ENCODE data around the gene VWA2.
A peak's percentile ranks its signal among the peaks of the same experiment; 100 is the strongest.
"Not testable (repeated sequence)": the region's sequence is repeated elsewhere in the genome, so short reads cannot be mapped to it uniquely, and the experiment has no call there.

The VWA2 gene

DNA sequence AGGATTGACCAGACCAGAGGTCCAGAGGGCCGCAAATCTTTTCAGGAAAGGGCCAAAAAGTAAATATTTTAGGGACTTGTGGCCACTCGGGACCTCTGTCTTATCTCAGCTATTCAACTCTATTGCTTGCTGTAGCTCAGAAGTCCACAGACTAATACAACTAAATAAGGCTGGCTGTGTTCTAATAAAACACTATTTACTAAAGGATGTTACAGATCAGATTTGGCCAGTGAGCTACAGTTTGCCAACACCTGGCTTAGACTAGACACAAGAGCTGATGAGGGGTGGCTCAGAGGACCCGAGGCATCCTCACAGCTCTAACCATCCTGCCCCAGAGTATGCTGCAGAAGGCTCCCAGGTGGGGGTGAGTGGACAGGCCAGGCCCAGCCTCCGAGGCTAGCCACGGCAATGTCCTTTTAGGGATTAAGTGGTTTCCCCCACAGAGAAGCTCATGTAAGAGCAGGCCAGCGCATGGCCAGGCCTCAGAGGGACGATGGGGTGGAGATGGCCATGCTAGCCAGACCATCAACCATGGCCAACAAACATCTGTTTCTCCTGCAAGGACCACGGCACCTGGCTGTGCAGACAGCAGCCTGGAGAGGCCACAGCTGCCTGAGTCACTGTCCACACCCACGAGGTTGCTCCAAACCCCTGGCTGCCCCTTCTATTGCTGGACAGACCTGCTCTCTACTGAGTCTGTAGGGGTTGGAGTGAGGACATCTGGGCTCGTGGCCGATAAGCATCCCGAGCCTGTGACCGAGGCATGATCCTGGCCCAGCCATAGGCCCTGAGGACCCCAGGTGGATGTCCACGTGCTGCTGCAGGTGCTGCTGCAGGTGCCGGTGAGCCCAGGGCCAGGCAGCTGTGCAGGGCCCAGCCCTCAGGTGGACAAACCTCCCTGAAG lies 88.7 kb downstream of the VWA2 start:
- TF ChIP-seq, protein P1, sequence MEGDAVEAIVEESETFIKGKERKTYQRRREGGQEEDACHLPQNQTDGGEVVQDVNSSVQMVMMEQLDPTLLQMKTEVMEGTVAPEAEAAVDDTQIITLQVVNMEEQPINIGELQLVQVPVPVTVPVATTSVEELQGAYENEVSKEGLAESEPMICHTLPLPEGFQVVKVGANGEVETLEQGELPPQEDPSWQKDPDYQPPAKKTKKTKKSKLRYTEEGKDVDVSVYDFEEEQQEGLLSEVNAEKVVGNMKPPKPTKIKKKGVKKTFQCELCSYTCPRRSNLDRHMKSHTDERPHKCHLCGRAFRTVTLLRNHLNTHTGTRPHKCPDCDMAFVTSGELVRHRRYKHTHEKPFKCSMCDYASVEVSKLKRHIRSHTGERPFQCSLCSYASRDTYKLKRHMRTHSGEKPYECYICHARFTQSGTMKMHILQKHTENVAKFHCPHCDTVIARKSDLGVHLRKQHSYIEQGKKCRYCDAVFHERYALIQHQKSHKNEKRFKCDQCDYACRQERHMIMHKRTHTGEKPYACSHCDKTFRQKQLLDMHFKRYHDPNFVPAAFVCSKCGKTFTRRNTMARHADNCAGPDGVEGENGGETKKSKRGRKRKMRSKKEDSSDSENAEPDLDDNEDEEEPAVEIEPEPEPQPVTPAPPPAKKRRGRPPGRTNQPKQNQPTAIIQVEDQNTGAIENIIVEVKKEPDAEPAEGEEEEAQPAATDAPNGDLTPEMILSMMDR (conservative IDR thresholded peaks at IDR 0.05) = no peak
- no peak for TF ChIP-seq ZFX (IDR thresholded peaks at IDR 0.05)
- no peak overlapping the region; the same call in 1 of the 2 replicates for H3K27ac ChIP-seq

DNA sequence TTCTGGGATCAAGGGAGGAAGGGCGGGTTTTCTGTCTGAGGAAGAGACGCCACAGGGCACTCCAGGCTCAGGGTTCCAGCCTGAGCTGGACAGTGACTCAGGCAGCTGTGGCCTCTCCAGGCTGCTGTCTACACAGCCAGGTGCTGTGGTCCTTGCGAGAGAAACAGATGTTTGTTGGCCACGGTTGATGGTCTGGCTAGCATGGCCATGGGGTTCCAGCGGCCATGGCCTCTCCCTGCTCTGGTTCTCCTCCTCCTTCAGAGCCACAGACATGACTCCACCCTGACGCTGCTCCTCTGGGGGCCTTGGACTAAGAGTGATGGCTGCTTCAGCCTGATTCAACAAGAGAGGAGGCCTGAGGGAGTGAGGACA lies 89.4 kb downstream of the VWA2 start:
- no peak for TF ChIP-seq ZFX (IDR thresholded peaks at IDR 0.05)
- H3K27ac ChIP-seq = 0 out of 2 replicates have a peak overlapping the region, but pooled peaks have one; percentile 1

DNA sequence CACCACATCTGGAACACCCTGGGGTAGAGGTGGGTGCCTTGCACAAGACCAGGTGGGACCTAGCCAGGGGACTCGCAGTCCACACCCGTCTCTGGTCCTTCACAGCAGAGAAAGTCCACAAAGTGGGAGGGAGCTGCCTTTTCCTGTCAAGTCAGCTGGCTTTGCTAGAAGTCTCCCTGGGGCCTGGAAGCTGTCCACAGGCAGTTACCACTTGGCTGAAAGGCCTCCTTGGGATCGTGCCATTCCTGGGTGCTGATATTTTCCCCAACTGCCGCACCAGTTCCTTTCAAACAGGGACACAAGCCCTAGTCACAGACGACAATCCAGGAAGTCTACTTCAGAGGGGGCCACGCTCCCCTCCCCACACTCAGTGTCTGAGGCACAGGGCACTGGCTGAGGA lies 89.8 kb downstream of the VWA2 start:
- H3K27ac ChIP-seq = 0 out of 2 replicates have a peak overlapping the region, but pooled peaks have one; percentile 1
- TF ChIP-seq ZFX (IDR thresholded peaks at IDR 0.05) = no peak
- TF ChIP-seq, protein P1 (conservative IDR thresholded peaks at IDR 0.05) = no peak

DNA sequence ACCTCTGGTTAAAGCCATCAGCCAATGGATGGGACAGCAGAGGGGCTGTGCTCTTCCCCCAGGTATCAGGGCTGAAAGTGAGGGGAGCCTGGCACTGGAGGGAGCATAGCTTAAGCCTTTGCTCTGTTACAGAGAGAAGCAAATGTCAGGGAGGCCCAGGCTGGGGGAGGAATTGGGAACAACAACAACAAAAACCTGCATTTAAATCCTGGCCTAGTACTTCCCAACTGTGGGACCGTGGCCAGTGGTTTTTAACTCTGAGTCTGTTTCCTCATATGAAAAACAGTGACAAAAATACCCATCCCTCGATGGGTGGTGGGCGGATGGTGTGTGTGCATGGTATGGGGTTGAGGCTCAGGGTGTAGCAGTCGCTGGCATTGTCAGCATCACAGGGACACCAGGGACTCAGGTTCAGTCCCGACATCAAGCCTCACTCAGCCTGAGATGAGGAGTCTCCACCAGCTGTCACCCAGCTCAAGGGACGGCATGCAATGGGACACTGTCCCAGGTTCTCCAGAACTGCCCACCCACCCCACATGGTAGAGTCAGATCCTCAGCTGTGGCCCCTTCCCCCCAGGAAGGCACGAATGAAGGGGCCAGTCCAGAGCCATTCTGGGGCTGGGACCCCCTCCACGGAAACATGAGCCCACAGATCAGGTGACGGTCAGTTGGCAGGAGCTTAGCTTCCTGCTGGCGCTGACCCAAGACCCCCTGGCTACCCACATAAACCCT lies 90.7 kb downstream of the VWA2 start:
- TF ChIP-seq, protein P1 (conservative IDR thresholded peaks at IDR 0.05) = no peak
- TF ChIP-seq ZFX (IDR thresholded peaks at IDR 0.05) = no peak
- H3K27ac ChIP-seq = 0 out of 2 replicates have a peak overlapping the region, but pooled peaks have one; percentile 1

DNA sequence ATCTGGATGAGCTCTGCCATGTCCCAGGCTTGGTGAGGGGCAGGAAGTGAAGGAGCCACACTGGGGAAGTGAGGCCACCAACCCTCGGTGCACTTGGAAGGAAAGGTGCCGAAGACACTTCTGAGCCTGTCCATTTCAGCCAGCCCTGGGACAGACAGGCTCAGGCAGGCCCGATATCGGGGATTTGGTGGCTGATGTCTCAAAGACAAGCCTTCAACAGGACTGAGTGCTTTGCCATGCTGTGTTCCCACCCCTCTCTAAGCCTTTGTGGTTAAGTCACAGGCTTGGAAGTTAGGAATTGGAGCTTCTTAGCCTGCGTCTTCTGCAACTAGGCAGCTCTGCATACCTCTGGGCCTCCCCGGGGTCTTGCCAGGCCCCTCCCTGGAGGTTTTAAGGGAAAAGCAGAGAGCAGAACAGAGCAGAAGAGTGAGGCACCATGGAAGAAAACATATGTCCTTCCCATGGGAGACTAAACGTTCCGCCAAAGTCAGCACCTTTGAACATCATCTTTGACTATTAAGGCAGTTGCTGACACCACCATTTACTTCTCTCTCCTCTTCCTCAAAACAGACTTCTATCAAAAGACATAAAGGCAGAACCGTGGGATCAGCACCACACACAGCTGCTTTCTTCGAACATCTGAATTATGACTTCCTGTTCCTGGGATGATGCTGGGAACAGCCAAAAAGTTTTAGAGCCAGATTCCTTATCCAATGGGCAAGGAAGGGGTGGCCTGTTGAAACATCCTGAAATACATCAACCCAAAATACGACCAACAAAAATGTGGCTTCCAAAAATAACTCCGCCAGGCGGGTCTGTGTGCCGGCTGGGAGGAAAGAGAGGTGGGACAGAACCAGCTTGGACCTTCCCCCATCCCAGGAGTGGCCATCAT lies 93.5 kb downstream of the VWA2 start:
- TF ChIP-seq, protein P1 (conservative IDR thresholded peaks at IDR 0.05) = no peak
- TF ChIP-seq ZFX (IDR thresholded peaks at IDR 0.05) = no peak

DNA sequence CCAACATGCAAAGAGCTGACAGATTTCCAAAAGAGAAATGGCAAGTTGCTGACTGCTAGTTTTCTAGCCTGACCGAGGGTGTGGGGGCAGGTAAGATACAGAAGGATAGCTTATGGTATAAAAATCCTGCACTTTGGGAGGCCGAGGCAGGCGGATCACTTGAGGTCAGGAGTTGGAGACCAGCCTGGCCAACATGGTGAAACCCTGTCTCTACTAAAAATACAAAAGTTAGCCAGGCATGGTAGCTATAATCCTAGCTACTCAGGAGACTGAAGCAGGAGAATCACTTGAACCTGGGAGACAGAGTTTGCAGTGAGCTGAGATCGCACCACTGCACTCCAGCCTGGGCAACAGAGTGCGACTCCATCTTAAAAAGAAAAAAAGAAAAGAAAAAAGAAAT lies 94.4 kb downstream of the VWA2 start:
- not testable (repeated sequence) for H3K27ac ChIP-seq

More for the DNA sequence above, 93.5 kb downstream of the VWA2 start:
- no peak overlapping the region for H3K27ac ChIP-seq

DNA sequence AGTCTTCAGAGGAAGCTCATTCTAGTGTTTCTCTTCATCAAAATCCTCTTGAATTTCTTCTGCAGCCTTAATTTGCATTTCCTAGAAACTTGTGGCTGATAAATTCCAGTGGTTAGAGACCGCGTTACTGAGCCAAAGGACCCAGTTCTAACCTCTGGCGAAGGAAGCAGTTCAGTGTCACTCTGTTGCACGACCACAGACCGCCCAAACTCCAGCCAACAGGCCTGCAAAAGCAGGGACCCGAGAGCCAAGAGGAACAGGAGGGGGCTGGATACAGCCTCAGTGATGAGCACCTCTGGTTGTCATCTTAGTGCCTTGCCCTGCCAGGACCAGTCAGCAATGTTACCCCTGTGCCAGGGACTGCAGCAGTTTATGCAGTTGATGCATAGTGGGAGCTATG lies 95.2 kb downstream of the VWA2 start:
- H3K27ac ChIP-seq = no peak overlapping the region
- TF ChIP-seq ZFX (IDR thresholded peaks at IDR 0.05) = no peak
- TF ChIP-seq, protein P1 (conservative IDR thresholded peaks at IDR 0.05) = no peak

All from C4-2B (cell line).